OCI-LY1 (cell line): ENCODE results near the gene PTPN2.
"Not testable (repeated sequence)": the region's sequence is repeated elsewhere in the genome, so short reads cannot be mapped to it uniquely, and the experiment has no call there.

Source experiments
- H2AFZ ChIP-seq: fragments of 200-600 bp; sonication (generic), shearing (Covaris generic); 2 replicates; pipeline ENCODE4 v1.6.0; 2014; ENCODE audit warnings: antibody characterized with exemption, mild to moderate bottlenecking, low read length
- H3F3A ChIP-seq: fragments of 200-600 bp; sonication (generic), shearing (Covaris generic); 2 replicates; pipeline ENCODE4 v1.6.0; 2014; ENCODE audit warnings: mild to moderate bottlenecking, antibody characterized with exemption, low read length, moderate library complexity; ENCODE audit not compliant: insufficient read depth
- H3K27ac ChIP-seq: fragments of 200-600 bp; sonication (generic); 2 replicates; pipeline ENCODE4 v1.5.1; 2014; ENCODE audit warnings: low read length, mixed run types, mild to moderate bottlenecking, low read depth; ENCODE audit not compliant: poor library complexity, severe bottlenecking
- H3K27me3 ChIP-seq: fragments of 200-600 bp; sonication (generic); 2 replicates; pipeline ENCODE4 v1.6.0; 2014; ENCODE audit warnings: antibody characterized with exemption, mild to moderate bottlenecking, low read length, moderate library complexity; ENCODE audit not compliant: insufficient read depth
- H3K36me3 ChIP-seq: fragments of 200-600 bp; sonication (generic); 2 replicates; pipeline ENCODE4 v1.6.1; 2014; ENCODE audit warnings: mild to moderate bottlenecking, antibody characterized with exemption, low read length, moderate library complexity, mixed read lengths; ENCODE audit not compliant: insufficient read depth
- H3K4me1 ChIP-seq: fragments of 200-600 bp; sonication (generic); 2 replicates; pipeline ENCODE4 v1.5.1; 2014; ENCODE audit warnings: mild to moderate bottlenecking, low read length, moderate library complexity; ENCODE audit not compliant: insufficient read depth, severe bottlenecking
- H3K4me2 ChIP-seq: fragments of 200-600 bp; sonication (generic), shearing (Covaris generic); 2 replicates; pipeline ENCODE4 v1.6.1; 2014; ENCODE audit warnings: low read length
- H3K4me3 ChIP-seq: fragments of 200-600 bp; sonication (generic); 2 replicates; pipeline ENCODE4 v1.5.1; 2014; ENCODE audit warnings: low read length, low read depth, mild to moderate bottlenecking, mixed read lengths; ENCODE audit not compliant: poor library complexity, severe bottlenecking
- H3K79me2 ChIP-seq: fragments of 200-600 bp; shearing (Covaris generic); 2 replicates; pipeline ENCODE4 v1.6.1; 2016; ENCODE audit warnings: mixed run types, low read length, mixed read lengths; ENCODE audit not compliant: insufficient read depth
- H3K9ac ChIP-seq: fragments of 200-600 bp; sonication (generic), shearing (Covaris generic); 2 replicates; pipeline ENCODE4 v1.6.1; 2014; ENCODE audit warnings: mild to moderate bottlenecking, low read length, mixed read lengths
- H3K9me2 ChIP-seq: fragments of 200-600 bp; sonication (generic), shearing (Covaris generic); 2 replicates; pipeline ENCODE4 v1.6.1; 2014; ENCODE audit warnings: low read depth, mild to moderate bottlenecking, low read length, mixed read lengths
- H3K9me3 ChIP-seq: fragments of 200-600 bp; shearing (Covaris generic); 2 replicates; pipeline ENCODE4 v1.6.1; 2014; ENCODE audit warnings: low read length, mixed read lengths
- H4K20me1 ChIP-seq: fragments of 200-600 bp; sonication (generic), shearing (Covaris generic); 2 replicates; pipeline ENCODE4 v1.6.0; 2016; ENCODE audit warnings: mild to moderate bottlenecking, low read length; ENCODE audit not compliant: insufficient read depth
- CTCF ChIP-seq: fragments of 200-600 bp; sonication (generic), shearing (Covaris generic); IDR thresholded peaks from 2 replicates; pipeline ENCODE4 v1.5.1; 2017; ENCODE audit warnings: mild to moderate bottlenecking, antibody characterized with exemption, low read length, moderate library complexity, mixed read lengths
- EZH2 ChIP-seq: fragments of 200-600 bp; sonication (generic), shearing (Covaris generic); IDR thresholded peaks from 2 replicates; pipeline ENCODE4 v1.8.0; 2017; ENCODE audit warnings: borderline replicate concordance, mixed run types, mild to moderate bottlenecking, antibody characterized with exemption, low read length, moderate library complexity, mixed read lengths

Gene PTPN2

DNA sequence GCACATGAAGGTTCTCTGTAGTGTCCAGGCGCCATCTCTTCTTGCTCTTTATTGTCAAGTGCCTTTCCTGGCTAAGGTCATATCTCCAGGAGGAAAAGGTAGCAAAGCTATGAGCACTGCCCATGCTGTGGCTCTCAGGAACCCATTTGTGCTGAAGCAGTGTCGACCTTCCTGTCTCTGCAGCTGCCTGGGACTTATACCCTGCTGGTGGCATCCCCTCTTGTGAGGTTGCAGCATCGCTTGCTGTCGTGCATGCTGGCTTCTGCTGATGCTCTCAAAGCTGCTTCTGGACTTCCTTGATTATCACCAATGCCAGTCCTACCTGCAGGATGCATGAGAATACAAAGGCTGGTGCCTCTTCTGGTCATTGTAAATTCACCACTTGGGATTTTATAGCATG is 22.1 kb upstream of the PTPN2 start:
- Histone ChIP-seq H2AFZ (no peak overlapping the region), H3K9ac (no peak overlapping the region), H3F3A (no peaks in the 10 kb centered on the region), H3K27me3 (peaks cover 18% of the 10 kb centered on the region; the same call in 1 of the 2 replicates), H3K79me2 (no peaks in the 10 kb centered on the region), H3K27ac (no peak overlapping the region), H3K4me2 (no peak overlapping the region), H3K9me2 (no peaks in the 10 kb centered on the region), H4K20me1 (no peaks in the 10 kb centered on the region), H3K36me3 (no peaks in the 10 kb centered on the region), H3K4me1 (peaks cover 8% of the 10 kb centered on the region), H3K9me3 (no peaks in the 10 kb centered on the region), H3K4me3 (no peak overlapping the region)
- TF ChIP-seq EZH2 (no peak), CTCF (no peak)

GRCh38 chr18:12904012-12904516 is 20.0 kb upstream of the PTPN2 start:
- Histone ChIP-seq H3K4me2 (peak overlapping the region; percentile 12; the same call in 1 of the 2 replicates), H2AFZ (no peak overlapping the region), H3K4me3 (no peak overlapping the region), H3K4me1 (no peaks in the 10 kb centered on the region), H3K36me3 (no peaks in the 10 kb centered on the region), H3K79me2 (no peaks in the 10 kb centered on the region), H3K9me3 (no peaks in the 10 kb centered on the region), H3K27me3 (peaks cover 18% of the 10 kb centered on the region; the same call in 1 of the 2 replicates), H3K9ac (no peak overlapping the region), H4K20me1 (no peaks in the 10 kb centered on the region), H3F3A (no peaks in the 10 kb centered on the region), H3K27ac (no peak overlapping the region), H3K9me2 (no peaks in the 10 kb centered on the region)
- TF ChIP-seq EZH2 (no peak), CTCF (no peak)

GRCh38 chr18:12901208-12901607 is 17.2 kb upstream of the PTPN2 start:
- H4K20me1 ChIP-seq, H3K36me3 ChIP-seq, H3K9ac ChIP-seq, H3K79me2 ChIP-seq, H3K4me2 ChIP-seq, H3K4me1 ChIP-seq, H3K4me3 ChIP-seq, H3K9me2 ChIP-seq, H3K27ac ChIP-seq, H3K9me3 ChIP-seq, H2AFZ ChIP-seq, H3K27me3 ChIP-seq, H3F3A ChIP-seq: not testable (repeated sequence)

DNA sequence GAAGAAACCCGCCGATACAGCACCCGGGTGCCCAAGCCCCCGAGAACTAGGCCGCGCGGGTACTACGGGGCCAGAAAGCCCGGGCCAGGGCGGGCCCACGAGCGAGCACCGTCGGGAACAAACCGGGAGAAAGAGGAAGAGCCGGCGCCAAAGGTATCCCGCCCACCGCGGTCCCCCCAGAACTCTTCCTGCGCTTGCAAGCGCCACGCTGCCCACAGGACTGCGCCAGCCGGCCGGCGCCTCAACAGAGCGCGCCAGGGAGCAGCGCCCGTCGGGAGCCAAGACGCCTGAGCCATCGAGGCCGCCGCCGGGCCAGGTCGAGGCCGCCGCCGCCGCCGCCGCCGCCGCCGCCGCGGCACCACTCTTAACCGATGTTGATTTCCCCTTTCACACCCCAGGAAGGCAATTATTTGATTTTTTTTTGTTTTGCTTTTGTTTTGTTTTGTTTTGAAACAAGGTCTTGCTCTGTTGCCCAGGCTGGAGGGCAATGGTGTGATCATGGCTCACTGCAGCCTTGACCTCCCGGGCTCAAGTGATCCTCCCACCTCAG is 12.8 kb upstream of the PTPN2 start:
- H3K27me3 ChIP-seq, H3K36me3 ChIP-seq, H3K27ac ChIP-seq, H2AFZ ChIP-seq, H3K9me3 ChIP-seq, H3K4me1 ChIP-seq, H3K9ac ChIP-seq, H3K4me3 ChIP-seq, H3K9me2 ChIP-seq, H3K4me2 ChIP-seq, H3F3A ChIP-seq, H4K20me1 ChIP-seq, H3K79me2 ChIP-seq: not testable (repeated sequence)
